H1 (cell line): Measurements from ENCODE around the gene CELF2. TPM values are rescaled to one million over a fixed set of nuclear protein-coding genes. Genes with fewer than 3 reads are reported as not detected.

ENCODE experiments used
- CTCF ChIA-PET: fragments of 300-600 bp; sonication (Branson Sonifier 250); formaldehyde crosslinking; loops from one replicate; lab custom pipeline; 2021; ENCODE audit not compliant: partially characterized antibody; lab: Charles Lee
- POLR2A ChIA-PET: fragments of 300-600 bp; sonication (Branson Sonifier 250); formaldehyde crosslinking; loops from one replicate; lab custom pipeline; 2021; ENCODE audit warnings: inconsistent platforms; ENCODE audit not compliant: partially characterized antibody; lab: Charles Lee
- DNase-seq, 2 experiments: peaks; one replicate each; pipeline versions ENCODE4 v3.0.0 to v3.0.0-alpha.2; 2010 to 2022; ENCODE audit warnings: low spot score in 2 of 2, low read depth in 1 of 2, mixed read lengths in 1 of 2
- FAIRE-seq: peaks from 2 replicates; lab custom pipeline; 2011; peaks lifted over from hg19 to GRCh38; lab: Jason Lieb, UNC
- H2AFZ ChIP-seq: 2 replicates; pipeline ENCODE4 v1.8.1; 2012; ENCODE audit warnings: low read length, inconsistent platforms
- H2AK5ac ChIP-seq: 2 replicates; pipeline ENCODE4 v1.6.1; 2013; ENCODE audit warnings: low read depth, low read length
- H2BK120ac ChIP-seq: replicated peaks from 2 replicates; pipeline ENCODE3; 2013; ENCODE audit warnings: low read depth, low read length, inconsistent platforms
- H2BK12ac ChIP-seq: 2 replicates; pipeline ENCODE4 v1.6.1; 2013; ENCODE audit warnings: low read depth, low read length
- H2BK15ac ChIP-seq: 2 replicates; pipeline ENCODE4 v1.6.1; 2013; ENCODE audit warnings: low read length
- H2BK20ac ChIP-seq: 2 replicates; pipeline ENCODE4 v1.6.1; 2013; ENCODE audit warnings: low read length
- H2BK5ac ChIP-seq: 2 replicates; pipeline ENCODE4 v1.6.1; 2013; ENCODE audit warnings: low read depth, low read length
- H3K14ac ChIP-seq: 2 replicates; pipeline ENCODE4 v1.6.1; 2013; ENCODE audit warnings: inconsistent platforms; ENCODE audit not compliant: insufficient read length
- H3K18ac ChIP-seq: 2 replicates; pipeline ENCODE4 v1.6.1; 2013; ENCODE audit warnings: low read length; ENCODE audit errors: extremely low read depth
- H3K23ac ChIP-seq: 2 replicates; pipeline ENCODE4 v1.6.1; 2013; ENCODE audit warnings: inconsistent platforms; ENCODE audit not compliant: insufficient read length
- H3K23me2 ChIP-seq: 2 replicates; pipeline ENCODE4 v1.6.1; 2013; ENCODE audit warnings: low read depth, low read length
- H3K27ac ChIP-seq: 2 replicates; pipeline ENCODE4 v1.6.1; 2011; ENCODE audit warnings: low read depth, low read length, inconsistent platforms
- H3K27me3 ChIP-seq, 4 experiments: replicated peaks in 1 of 4; 1 replicate in 1 of 4; 2 replicates in 3 of 4; pipeline versions ENCODE4 v1.6.1 to v1.8.1; 2011 to 2013; ENCODE audit warnings: low read length in 3 of 4, mild to moderate bottlenecking in 3 of 4, inconsistent platforms in 2 of 4, mixed read lengths in 2 of 4, moderate library complexity in 1 of 4; ENCODE audit not compliant: control insufficient read depth in 3 of 4, insufficient read depth in 3 of 4; ENCODE audit errors: extremely low read depth in 1 of 4
- H3K36me3 ChIP-seq, 4 experiments: 2 replicates each; pipeline versions ENCODE4 v1.6.1 to v1.8.1; 2011 to 2013; ENCODE audit warnings: mild to moderate bottlenecking in 4 of 4, low read length in 3 of 4, moderate library complexity in 2 of 4, control low read depth in 1 of 4, inconsistent platforms in 1 of 4; ENCODE audit not compliant: insufficient read depth in 4 of 4, control insufficient read depth in 2 of 4
- H3K4ac ChIP-seq: replicated peaks from 2 replicates; pipeline ENCODE3; 2013; ENCODE audit warnings: low read length, low read depth, mixed read lengths, inconsistent platforms; ENCODE audit not compliant: insufficient read length
- H3K4me1 ChIP-seq, 4 experiments: replicated peaks in 1 of 4; 1 replicate in 1 of 4; 2 replicates in 3 of 4; pipeline versions ENCODE4 v1.6.1 to v1.8.1; 2011 to 2013; ENCODE audit warnings: low read length in 3 of 4, inconsistent platforms in 2 of 4, mixed read lengths in 1 of 4; ENCODE audit not compliant: insufficient read depth in 4 of 4, control insufficient read depth in 3 of 4
- H3K4me2 ChIP-seq, 2 experiments: 2 replicates each; pipeline versions ENCODE4 v1.6.1 to v1.8.1; 2011 to 2013; ENCODE audit warnings: low read depth in 2 of 2, low read length in 2 of 2, control low read depth in 1 of 2, inconsistent platforms in 1 of 2, mild to moderate bottlenecking in 1 of 2; ENCODE audit not compliant: insufficient read depth in 1 of 2
- H3K4me3 ChIP-seq, 4 experiments: fragments of 200-600, 300-600 bp in 1 of 4; sonication (generic), shearing (Covaris generic), sonication (Bioruptor Twin) in 1 of 4; 2 replicates each; pipeline versions ENCODE4 v1.5.1 to v1.8.1; 2011 to 2016; ENCODE audit warnings: low read length in 4 of 4, low read depth in 3 of 4, control low read depth in 2 of 4, inconsistent platforms in 2 of 4, mild to moderate bottlenecking in 2 of 4, mixed read lengths in 1 of 4, moderate library complexity in 1 of 4; ENCODE audit not compliant: insufficient read depth in 2 of 4; ENCODE audit errors: extremely low read depth in 1 of 4
- H3K56ac ChIP-seq: replicated peaks from 2 replicates; pipeline ENCODE3; 2013; ENCODE audit warnings: low read depth, mild to moderate bottlenecking, mixed read lengths, low read length, inconsistent platforms; ENCODE audit not compliant: insufficient read length
- H3K79me1 ChIP-seq: 2 replicates; pipeline ENCODE4 v1.6.1; 2013; ENCODE audit warnings: low read depth, low read length, control low read depth
- H3K79me2 ChIP-seq, 2 experiments: 2 replicates each; pipeline versions ENCODE4 v1.6.1 to v1.8.1; 2012 to 2013; ENCODE audit warnings: low read length in 2 of 2, mild to moderate bottlenecking in 2 of 2, inconsistent platforms in 1 of 2; ENCODE audit not compliant: insufficient read depth in 2 of 2, control insufficient read depth in 1 of 2
- H3K9ac ChIP-seq, 4 experiments: replicated peaks in 1 of 4; 1 replicate in 1 of 4; 2 replicates in 3 of 4; pipeline versions ENCODE4 v1.6.1 to v1.8.1; 2011 to 2013; ENCODE audit warnings: low read depth in 3 of 4, low read length in 3 of 4, control low read depth in 2 of 4, mild to moderate bottlenecking in 2 of 4, moderate library complexity in 2 of 4, inconsistent platforms in 1 of 4; ENCODE audit errors: extremely low read depth in 1 of 4
- H3K9me3 ChIP-seq, 2 experiments: 2 replicates each; pipeline versions ENCODE4 v1.6.1 to v1.8.1; 2012 to 2013; ENCODE audit warnings: mild to moderate bottlenecking in 2 of 2, moderate library complexity in 2 of 2, control low read depth in 1 of 2, inconsistent platforms in 1 of 2, low read depth in 1 of 2, low read length in 1 of 2, mixed read lengths in 1 of 2; ENCODE audit not compliant: insufficient read depth in 2 of 2
- H4K20me1 ChIP-seq, 2 experiments: replicated peaks in 1 of 2; 2 replicates each; pipeline versions ENCODE3 to v1.8.1; 2011 to 2013; ENCODE audit warnings: inconsistent platforms in 2 of 2, low read length in 2 of 2, mild to moderate bottlenecking in 1 of 2; ENCODE audit not compliant: insufficient read depth in 2 of 2, control insufficient read depth in 1 of 2
- H4K5ac ChIP-seq: 2 replicates; pipeline ENCODE4 v1.6.1; 2013; ENCODE audit warnings: low read length, low read depth, mixed read lengths, inconsistent platforms; ENCODE audit not compliant: insufficient read length
- H4K8ac ChIP-seq: 2 replicates; pipeline ENCODE4 v1.8.0; 2013; ENCODE audit warnings: mild to moderate bottlenecking, moderate library complexity, low read length, inconsistent platforms; ENCODE audit not compliant: insufficient read depth; ENCODE audit errors: extremely low read depth
- H4K91ac ChIP-seq: replicated peaks from 2 replicates; pipeline ENCODE3; 2013; ENCODE audit warnings: low read length, mixed read lengths, inconsistent platforms; ENCODE audit not compliant: insufficient read length
- RBBP5 ChIP-seq: IDR thresholded peaks from 2 replicates; pipeline ENCODE4 v1.7.1; 2012; ENCODE audit warnings: low read depth, mild to moderate bottlenecking, inconsistent platforms, low read length, moderate library complexity, borderline replicate concordance
- SP4 ChIP-seq: IDR thresholded peaks from 2 replicates; pipeline ENCODE4 v1.6.1; 2012; ENCODE audit warnings: low read length, inconsistent platforms
- TBP ChIP-seq: IDR thresholded peaks from 2 replicates; pipeline ENCODE4 v1.6.1; 2011; ENCODE audit warnings: low read depth, low read length, improper control_type of control experiment
- WGBS, 2 experiments: shearing (Covaris generic) in 1 of 2; methylation state at CpG; one replicate each; pipeline versions ENCODE4 v1.1.6 to v1.1.7; 2013 to 2015; ENCODE audit warnings: low lambda C conversion rate in 2 of 2, mixed read lengths in 2 of 2, inconsistent platforms in 1 of 2, low coverage in 1 of 2, missing lambda C conversion rate in 1 of 2; ENCODE audit not compliant: insufficient replicate concordance in 2 of 2, insufficient coverage in 1 of 2, insufficient read length in 1 of 2; ENCODE audit errors: extremely low coverage in 1 of 2, missing lambda C conversion rate in 1 of 2; 5-methylcytosine and 5-hydroxymethylcytosine counted together
- polyA plus RNA-seq, 7 experiments: library from polyadenylated mRNA; depleted of rRNA in 3 of 7; stranded (reverse) in 5 of 7; unstranded in 2 of 7; fragments of >200 nt in 5 of 7; fragments of 200-250 nt in 2 of 7; gene quantifications; 1 replicate in 5 of 7; 2 replicates in 1 of 7; 4 replicates in 1 of 7; pipeline versions ENCODE4 v1.2.1 to v1.2.3, GENCODE V29; 2011 to 2013; ENCODE audit warnings: missing spikeins in 2 of 7, mixed read lengths in 2 of 7
- total RNA-seq: library from RNA; stranded (reverse); fragmentation: NEBNext Ultra II Directional; extraction: Animal tissue kit (Norgen Biotek cat#: 25700); gene quantifications from 2 replicates; pipeline ENCODE4 v1.2.1, GENCODE V29; 2021

Gene CELF2
- total and polyA plus RNA-seq, 2 of the 8 experiments (the other 6 are each of a cell fraction or from before 2014, with no cell fraction given), result 18.3 to 22.7 TPM

- H2BK15ac ChIP-seq, result no peak overlapping the region
- H3K18ac ChIP-seq, result peak overlapping the region; percentile 55; the same call in 1 of the 2 replicates
- no peak overlapping the region for H4K8ac ChIP-seq
- H4K91ac ChIP-seq, result no peak overlapping the region
- peaks cover 3 to 15% (median 8%) of the 10 kb centered on the region in 4 experiments; a peak in 6 of 7 replicates for H3K4me1 ChIP-seq
- DNase-seq, result peak in 1 of 2 experiments; percentile 48
- H3K23me2 ChIP-seq, result peaks cover 12% of the 10 kb centered on the region; the same call in 1 of the 2 replicates
- peak overlapping the region in 3 of 4 experiments; percentile 54 to 96 (median 67); a peak in 5 of 8 replicates for H3K4me3 ChIP-seq
- no peak overlapping the region for H2BK5ac ChIP-seq
- H3K9me3 ChIP-seq, result peaks cover 4% of the 10 kb centered on the region in 2 experiments; a peak in 2 of 4 replicates
- CTCF ChIA-PET, result interaction anchor here (0.6 to 2.7 kb wide), 5 partner anchors 11 to 106 kb away, joined by 3 to 15 read pairs (median 4); no protein-coding TSS in a partner anchor
- peaks cover 0 to 1% (median 0%) of the 10 kb centered on the region in 4 experiments; a peak in 2 of 7 replicates for H3K27me3 ChIP-seq
- H3K79me1 ChIP-seq, result no peaks in the 10 kb centered on the region
- H3K56ac ChIP-seq, result no peak overlapping the region
- TF ChIP-seq TBP (no peak), RBBP5 (0 out of 2 replicates have a peak, but pooled peaks have one; percentile 7), SP4 (no peak)
- TF ChIP-seq, all 59 proteins: peak for 1
- H3K4ac ChIP-seq, result peak overlapping the region; percentile 25
- H2BK120ac ChIP-seq, result no peak overlapping the region
- H2BK20ac ChIP-seq, result no peak overlapping the region
- H3K27ac ChIP-seq, result no peak overlapping the region
- H2AK5ac ChIP-seq, result no peak overlapping the region; the same call in 1 of the 2 replicates
- H3K14ac ChIP-seq, result no peak overlapping the region
- no peak for FAIRE-seq
- no peak overlapping the region for H3K23ac ChIP-seq
- H2AFZ ChIP-seq, result no peak overlapping the region
- H4K5ac ChIP-seq, result no peak overlapping the region
- H3K36me3 ChIP-seq, result no peaks in the 10 kb centered on the region
- H2BK12ac ChIP-seq, result no peak overlapping the region
- H4K20me1 ChIP-seq, result no peaks in the 10 kb centered on the region
- no peaks in the 10 kb centered on the region for H3K79me2 ChIP-seq
- WGBS, 2 experiments, result 58% methylated on average over 11 of the region's 11 CpGs; no CpG with 5 or more reads in 1 of the 2 experiments
- H3K9ac ChIP-seq, result no peak overlapping the region
- peak overlapping the region; percentile 93 to 98 for H3K4me2 ChIP-seq
- POLR2A ChIA-PET, result interaction anchor here (0.7 kb wide), 1 partner anchor 15 kb away, joined by 3 read pairs; no protein-coding TSS in a partner anchor
Observed at GRCh38 chr10:11163780-11164550, 146.3 kb downstream of the CELF2 start.
